GM23338 (cell line): ENCODE data around the gene LRRFIP2.

Experiments
- POLR2AphosphoS5 ChIP-seq: IDR thresholded peaks from 2 replicates; pipeline ENCODE4 v1.6.1; 2016; ENCODE audit warnings: antibody characterized with exemption, low read depth
- TF ChIP-seq, protein P1 (sequence below): fragments of 250-450 bp; sonication (Bioruptor Pico); IDR thresholded peaks from 2 replicates; pipeline ENCODE4 v1.5.0; 2020; ENCODE audit warnings: mild to moderate bottlenecking, moderate library complexity
- TF ChIP-seq, protein P2 (sequence below), 2 experiments: fragments of 200-600 bp in 1 of 2; sonication (generic) in 1 of 2; conservative IDR thresholded peaks; 2 replicates each; pipeline versions ENCODE4 v1.5.1 to v1.6.1; 2016 to 2017; ENCODE audit warnings: antibody characterized with exemption in 2 of 2, low read depth in 2 of 2, mild to moderate bottlenecking in 2 of 2, moderate library complexity in 1 of 2

DNA sequence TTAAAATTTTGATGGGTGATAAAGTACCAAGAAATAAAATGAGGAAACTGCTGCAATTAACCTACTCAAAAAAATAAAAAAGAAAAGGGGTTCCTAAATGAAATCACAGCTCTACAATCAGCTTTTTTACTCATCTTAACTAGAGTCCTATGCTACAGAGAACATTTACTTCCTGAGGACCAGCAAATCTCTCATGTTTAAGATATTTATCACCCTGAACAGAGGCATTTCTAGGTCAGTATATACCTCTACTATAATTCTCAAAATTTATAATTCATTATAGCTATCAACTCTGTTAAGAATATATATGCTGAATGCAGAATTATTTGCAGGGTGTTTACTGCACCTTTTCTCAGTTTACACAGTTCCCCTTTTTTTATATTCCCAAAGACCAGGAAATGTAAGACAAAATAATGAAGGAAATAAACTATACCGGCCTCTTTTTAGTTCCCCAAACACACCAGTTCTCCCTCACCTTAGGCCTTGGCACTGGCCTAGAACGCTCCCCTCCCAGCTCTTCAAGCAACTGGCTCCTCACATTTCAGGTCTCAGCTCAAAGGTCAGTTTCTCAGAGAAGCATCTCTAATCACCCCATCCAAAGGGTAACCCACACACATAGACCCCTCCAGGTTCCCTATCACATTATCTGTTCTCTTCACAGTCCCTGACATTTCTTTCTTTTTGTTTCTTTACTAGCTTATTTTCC lies 71.1 kb downstream of the LRRFIP2 start:
- TF ChIP-seq, protein P1, sequence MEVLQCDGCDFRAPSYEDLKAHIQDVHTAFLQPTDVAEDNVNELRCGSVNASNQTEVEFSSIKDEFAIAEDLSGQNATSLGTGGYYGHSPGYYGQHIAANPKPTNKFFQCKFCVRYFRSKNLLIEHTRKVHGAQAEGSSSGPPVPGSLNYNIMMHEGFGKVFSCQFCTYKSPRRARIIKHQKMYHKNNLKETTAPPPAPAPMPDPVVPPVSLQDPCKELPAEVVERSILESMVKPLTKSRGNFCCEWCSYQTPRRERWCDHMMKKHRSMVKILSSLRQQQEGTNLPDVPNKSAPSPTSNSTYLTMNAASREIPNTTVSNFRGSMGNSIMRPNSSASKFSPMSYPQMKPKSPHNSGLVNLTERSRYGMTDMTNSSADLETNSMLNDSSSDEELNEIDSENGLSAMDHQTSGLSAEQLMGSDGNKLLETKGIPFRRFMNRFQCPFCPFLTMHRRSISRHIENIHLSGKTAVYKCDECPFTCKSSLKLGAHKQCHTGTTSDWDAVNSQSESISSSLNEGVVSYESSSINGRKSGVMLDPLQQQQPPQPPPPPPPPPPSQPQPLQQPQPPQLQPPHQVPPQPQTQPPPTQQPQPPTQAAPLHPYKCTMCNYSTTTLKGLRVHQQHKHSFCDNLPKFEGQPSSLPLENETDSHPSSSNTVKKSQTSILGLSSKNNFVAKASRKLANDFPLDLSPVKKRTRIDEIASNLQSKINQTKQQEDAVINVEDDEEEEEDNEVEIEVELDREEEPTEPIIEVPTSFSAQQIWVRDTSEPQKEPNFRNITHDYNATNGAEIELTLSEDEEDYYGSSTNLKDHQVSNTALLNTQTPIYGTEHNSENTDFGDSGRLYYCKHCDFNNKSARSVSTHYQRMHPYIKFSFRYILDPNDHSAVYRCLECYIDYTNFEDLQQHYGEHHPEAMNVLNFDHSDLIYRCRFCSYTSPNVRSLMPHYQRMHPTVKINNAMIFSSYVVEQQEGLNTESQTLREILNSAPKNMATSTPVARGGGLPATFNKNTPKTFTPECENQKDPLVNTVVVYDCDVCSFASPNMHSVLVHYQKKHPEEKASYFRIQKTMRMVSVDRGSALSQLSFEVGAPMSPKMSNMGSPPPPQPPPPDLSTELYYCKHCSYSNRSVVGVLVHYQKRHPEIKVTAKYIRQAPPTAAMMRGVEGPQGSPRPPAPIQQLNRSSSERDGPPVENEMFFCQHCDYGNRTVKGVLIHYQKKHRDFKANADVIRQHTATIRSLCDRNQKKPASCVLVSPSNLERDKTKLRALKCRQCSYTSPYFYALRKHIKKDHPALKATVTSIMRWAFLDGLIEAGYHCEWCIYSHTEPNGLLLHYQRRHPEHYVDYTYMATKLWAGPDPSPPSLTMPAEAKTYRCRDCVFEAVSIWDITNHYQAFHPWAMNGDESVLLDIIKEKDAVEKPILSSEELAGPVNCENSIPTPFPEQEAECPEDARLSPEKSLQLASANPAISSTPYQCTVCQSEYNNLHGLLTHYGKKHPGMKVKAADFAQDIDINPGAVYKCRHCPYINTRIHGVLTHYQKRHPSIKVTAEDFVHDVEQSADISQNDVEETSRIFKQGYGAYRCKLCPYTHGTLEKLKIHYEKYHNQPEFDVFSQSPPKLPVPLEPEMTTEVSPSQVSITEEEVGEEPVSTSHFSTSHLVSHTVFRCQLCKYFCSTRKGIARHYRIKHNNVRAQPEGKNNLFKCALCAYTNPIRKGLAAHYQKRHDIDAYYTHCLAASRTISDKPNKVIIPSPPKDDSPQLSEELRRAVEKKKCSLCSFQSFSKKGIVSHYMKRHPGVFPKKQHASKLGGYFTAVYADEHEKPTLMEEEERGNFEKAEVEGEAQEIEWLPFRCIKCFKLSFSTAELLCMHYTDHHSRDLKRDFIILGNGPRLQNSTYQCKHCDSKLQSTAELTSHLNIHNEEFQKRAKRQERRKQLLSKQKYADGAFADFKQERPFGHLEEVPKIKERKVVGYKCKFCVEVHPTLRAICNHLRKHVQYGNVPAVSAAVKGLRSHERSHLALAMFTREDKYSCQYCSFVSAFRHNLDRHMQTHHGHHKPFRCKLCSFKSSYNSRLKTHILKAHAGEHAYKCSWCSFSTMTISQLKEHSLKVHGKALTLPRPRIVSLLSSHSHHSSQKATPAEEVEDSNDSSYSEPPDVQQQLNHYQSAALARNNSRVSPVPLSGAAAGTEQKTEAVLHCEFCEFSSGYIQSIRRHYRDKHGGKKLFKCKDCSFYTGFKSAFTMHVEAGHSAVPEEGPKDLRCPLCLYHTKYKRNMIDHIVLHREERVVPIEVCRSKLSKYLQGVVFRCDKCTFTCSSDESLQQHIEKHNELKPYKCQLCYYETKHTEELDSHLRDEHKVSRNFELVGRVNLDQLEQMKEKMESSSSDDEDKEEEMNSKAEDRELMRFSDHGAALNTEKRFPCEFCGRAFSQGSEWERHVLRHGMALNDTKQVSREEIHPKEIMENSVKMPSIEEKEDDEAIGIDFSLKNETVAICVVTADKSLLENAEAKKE: no peak
- TF ChIP-seq, protein P2, sequence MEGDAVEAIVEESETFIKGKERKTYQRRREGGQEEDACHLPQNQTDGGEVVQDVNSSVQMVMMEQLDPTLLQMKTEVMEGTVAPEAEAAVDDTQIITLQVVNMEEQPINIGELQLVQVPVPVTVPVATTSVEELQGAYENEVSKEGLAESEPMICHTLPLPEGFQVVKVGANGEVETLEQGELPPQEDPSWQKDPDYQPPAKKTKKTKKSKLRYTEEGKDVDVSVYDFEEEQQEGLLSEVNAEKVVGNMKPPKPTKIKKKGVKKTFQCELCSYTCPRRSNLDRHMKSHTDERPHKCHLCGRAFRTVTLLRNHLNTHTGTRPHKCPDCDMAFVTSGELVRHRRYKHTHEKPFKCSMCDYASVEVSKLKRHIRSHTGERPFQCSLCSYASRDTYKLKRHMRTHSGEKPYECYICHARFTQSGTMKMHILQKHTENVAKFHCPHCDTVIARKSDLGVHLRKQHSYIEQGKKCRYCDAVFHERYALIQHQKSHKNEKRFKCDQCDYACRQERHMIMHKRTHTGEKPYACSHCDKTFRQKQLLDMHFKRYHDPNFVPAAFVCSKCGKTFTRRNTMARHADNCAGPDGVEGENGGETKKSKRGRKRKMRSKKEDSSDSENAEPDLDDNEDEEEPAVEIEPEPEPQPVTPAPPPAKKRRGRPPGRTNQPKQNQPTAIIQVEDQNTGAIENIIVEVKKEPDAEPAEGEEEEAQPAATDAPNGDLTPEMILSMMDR (conservative IDR thresholded peaks at IDR 0.05; ENCODE audit: low read depth in 2 of 2): no peak
- no peak for TF ChIP-seq POLR2AphosphoS5
